HepG2 (cell line): ENCODE measurements around the gene CLEC16A. TPM values are rescaled to one million over a fixed set of nuclear protein-coding genes. Genes with fewer than 3 reads are reported as not detected.

Experiments
- ATAC-seq: fragments of 200-7000 bp; cut with Tn5 transposase; 3 replicates; pipeline ENCODE4 v1.9.1; 2020; ENCODE audit warnings: mild to moderate bottlenecking, moderate library complexity
- BruUV-seq: library from RNA; stranded (reverse); fragments of 400-500 nt; replicated peaks from 2 replicates; lab custom pipeline; 2021; lab: Mats Ljungman, UMichigan
- CTCF ChIA-PET: fragments of 300-600 bp; formaldehyde crosslinking; extraction: SDS; loops from one replicate; lab custom pipeline; 2021; ENCODE audit warnings: low total read pairs, inconsistent platforms, low intra/inter-chr PET ratio; lab: Yijun Ruan, JAX
- POLR2A ChIA-PET: fragments of 350-600 bp; sonication (Branson Sonifier 250); formaldehyde crosslinking; loops from one replicate; lab custom pipeline; 2020; ENCODE audit warnings: antibody characterized with exemption, inconsistent platforms; lab: Yijun Ruan, JAX
- DNase-seq: peaks from one replicate; pipeline ENCODE4 v3.0.0-alpha.2; 2015; ENCODE audit warnings: low spot score
- FAIRE-seq: peaks from 3 replicates; lab custom pipeline; 2011; peaks lifted over from hg19 to GRCh38; lab: Jason Lieb, UNC
- H2AFZ ChIP-seq: one replicate; pipeline ENCODE4 v1.6.1; 2011; ENCODE audit warnings: low read length, inconsistent platforms
- H3K27ac ChIP-seq: fragments of 300-600 bp; 3 replicates; pipeline ENCODE4 v1.8.0; 2011; ENCODE audit warnings: mixed run types, mild to moderate bottlenecking, mixed read lengths, low read length, inconsistent platforms; ENCODE audit not compliant: insufficient read depth; ENCODE audit errors: extremely low read length
- H3K27me3 ChIP-seq, 2 experiments: fragments of 200-600 bp in 1 of 2; 2 replicates in 1 of 2; 3 replicates in 1 of 2; pipeline versions ENCODE4 v1.6.0 to v1.8.0; 2011; ENCODE audit warnings: low read length in 2 of 2, mild to moderate bottlenecking in 2 of 2, moderate library complexity in 2 of 2, inconsistent platforms in 1 of 2; ENCODE audit not compliant: insufficient read depth in 2 of 2, control insufficient read depth in 1 of 2
- H3K36me3 ChIP-seq, 2 experiments: fragments of 200-600 bp in 1 of 2; replicated peaks in 1 of 2; 2 replicates in 1 of 2; 3 replicates in 1 of 2; pipeline versions ENCODE4 v1.5.1 to v1.8.0; 2011; ENCODE audit warnings: low read length in 2 of 2, inconsistent platforms in 1 of 2; ENCODE audit not compliant: insufficient read depth in 2 of 2, control insufficient read depth in 1 of 2
- H3K4me1 ChIP-seq: 2 replicates; pipeline ENCODE4 v1.5.1; 2012; ENCODE audit warnings: low read length, inconsistent platforms; ENCODE audit not compliant: insufficient read depth
- H3K4me2 ChIP-seq: 2 replicates; pipeline ENCODE4 v1.6.0; 2011; ENCODE audit warnings: low read depth, low read length, inconsistent platforms
- H3K4me3 ChIP-seq, 3 experiments: fragments of 200-600 bp in 1 of 3; sonication (generic), shearing (Covaris generic) in 1 of 3; replicated peaks in 1 of 3; 2 replicates each; pipeline ENCODE4 v1.5.1; 2011 to 2016; ENCODE audit warnings: low read length in 3 of 3, inconsistent platforms in 2 of 3, low read depth in 2 of 3, mild to moderate bottlenecking in 2 of 3, control low read depth in 1 of 3, mixed read lengths in 1 of 3; ENCODE audit not compliant: insufficient read depth in 1 of 3
- H3K79me2 ChIP-seq: one replicate; pipeline ENCODE4 v1.6.1; 2011; ENCODE audit warnings: low read length, inconsistent platforms; ENCODE audit not compliant: insufficient read depth
- H3K9ac ChIP-seq: 2 replicates; pipeline ENCODE4 v1.6.0; 2011; ENCODE audit warnings: mild to moderate bottlenecking, low read depth, low read length, inconsistent platforms; ENCODE audit not compliant: insufficient read depth
- H3K9me3 ChIP-seq: 2 replicates; pipeline ENCODE4 v1.5.1; 2012; ENCODE audit warnings: mild to moderate bottlenecking, low read length
- H4K20me1 ChIP-seq: 2 replicates; pipeline ENCODE4 v1.6.0; 2011; ENCODE audit warnings: inconsistent platforms, mild to moderate bottlenecking, low read length, moderate library complexity; ENCODE audit not compliant: insufficient read depth
- FOXK2 ChIP-seq: fragments of 450-650 bp; IDR thresholded peaks from 2 replicates; pipeline ENCODE4 v1.6.1; 2016
- GFI1 ChIP-seq: sonication (generic); formaldehyde crosslinking; IDR thresholded peaks from 2 replicates; pipeline ENCODE4 v1.5.0; 2020; ENCODE audit warnings: missing genetic modification reagents, mild to moderate bottlenecking, borderline replicate concordance
- HNRNPUL1 ChIP-seq: fragments of 200-400 bp; formaldehyde crosslinking; IDR thresholded peaks from 2 replicates; pipeline ENCODE4 v1.6.1; 2017; ENCODE audit warnings: low read depth, mild to moderate bottlenecking, low read length, moderate library complexity
- LCORL ChIP-seq, 2 experiments: fragments of 450-650 bp in 1 of 2; sonication (generic) in 1 of 2; formaldehyde crosslinking in 1 of 2; IDR thresholded peaks; 2 replicates each; pipeline versions ENCODE4 v1.5.0 to v1.6.1; 2017 to 2020; ENCODE audit warnings: antibody characterized with exemption in 1 of 2, missing genetic modification reagents in 1 of 2
- MEIS1 ChIP-seq: sonication (generic); formaldehyde crosslinking; IDR thresholded peaks from 2 replicates; pipeline ENCODE4 v1.9.0; 2021; ENCODE audit warnings: mild to moderate bottlenecking, missing genetic modification reagents, moderate library complexity, borderline replicate concordance
- NR2F6 ChIP-seq, 2 experiments: IDR thresholded peaks; 2 replicates each; pipeline ENCODE4 v1.6.1; 2016; ENCODE audit warnings: antibody characterized with exemption in 1 of 2, mild to moderate bottlenecking in 1 of 2
- PAWR ChIP-seq: sonication (generic); formaldehyde crosslinking; IDR thresholded peaks from 2 replicates; pipeline ENCODE4 v1.4.0; 2020; ENCODE audit warnings: missing genetic modification reagents, mild to moderate bottlenecking, borderline replicate concordance
- PLSCR1 ChIP-seq: sonication (generic); formaldehyde crosslinking; IDR thresholded peaks from 2 replicates; pipeline ENCODE4 v1.5.0; 2020; ENCODE audit warnings: missing genetic modification reagents, mild to moderate bottlenecking, borderline replicate concordance
- ZNF12 ChIP-seq: sonication (generic); formaldehyde crosslinking; IDR thresholded peaks from 2 replicates; pipeline ENCODE4 v1.5.0; 2020; ENCODE audit warnings: missing genetic modification reagents
- ZNF33A ChIP-seq: sonication (generic); formaldehyde crosslinking; IDR thresholded peaks from 2 replicates; pipeline ENCODE4 v1.5.1; 2020; ENCODE audit warnings: missing genetic modification reagents, mild to moderate bottlenecking, moderate library complexity, borderline replicate concordance
- WGBS: methylation state at CpG from one replicate; pipeline ENCODE4 v1.1.6; 2017; ENCODE audit warnings: low lambda C conversion rate; 5-methylcytosine and 5-hydroxymethylcytosine counted together
- in situ Hi-C: cut with HindIII; loops from 2 replicates; pipeline ENCODE4 v1.10.0; 2017; ENCODE audit warnings: low pct_unique_long_range_greater_than_20kb; ENCODE audit not compliant: extremely low pct_ligation_motif_present
- intact Hi-C: fragments of 100-400 bp; cut with micrococcal nuclease; formaldehyde crosslinking; loops from one replicate; pipeline ENCODE4 v1.10.0; 2022; ENCODE audit not compliant: unreplicated experiment
- polyA plus RNA-seq, 8 experiments: library from polyadenylated mRNA; depleted of rRNA in 3 of 8; stranded (reverse) in 7 of 8; unstranded in 1 of 8; fragments of >200 nt; fragmentation: Illumina TruSeq in 4 of 8; extraction: Trizol in 4 of 8; gene quantifications; 2 replicates each; pipeline versions ENCODE4 v1.2.1 to v1.2.3, GENCODE V29; 2011 to 2016; ENCODE audit warnings: low read depth in 4 of 8, missing spikeins in 1 of 8, mixed read lengths in 1 of 8; ENCODE audit not compliant: insufficient read depth in 1 of 8
- total RNA-seq, 5 experiments: library from RNA; depleted of rRNA; stranded (reverse); fragments of >200 nt; fragmentation: Illumina TruSeq; extraction: Trizol; gene quantifications; 2 replicates each; pipeline ENCODE4 v1.2.3, GENCODE V29; 2016; ENCODE audit warnings: low read depth in 1 of 5

CLEC16A gene
- total and polyA plus RNA-seq, 2 of the 13 experiments (the other 11 are each of a cell fraction or from before 2014, with no cell fraction given): 8.5 to 10.3 TPM

DNA sequence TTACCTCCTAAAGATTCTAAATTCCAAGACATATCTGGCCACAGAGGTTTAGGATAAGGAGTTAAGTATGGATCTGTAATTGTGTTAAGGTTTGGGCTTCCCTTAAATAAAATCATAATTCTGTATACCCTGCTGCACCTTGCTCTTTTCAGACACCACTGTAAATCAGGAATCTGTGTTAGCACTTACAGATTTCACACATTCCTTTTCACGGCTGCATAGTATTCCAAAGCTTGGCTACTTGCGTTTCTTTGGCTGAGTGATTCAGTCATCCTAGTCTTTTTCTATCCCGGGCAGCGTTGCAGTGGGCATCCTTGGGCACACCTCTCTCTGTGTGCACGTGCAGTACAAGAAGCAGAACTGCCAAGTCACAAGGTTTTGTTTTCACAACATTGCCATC lies 205.8 kb downstream of the CLEC16A start:
- no peak for ATAC-seq
- Histone ChIP-seq H3K27me3 (no peaks in the 10 kb centered on the region), H4K20me1 (no peaks in the 10 kb centered on the region), H3K27ac (no peak overlapping the region), H2AFZ (no peak overlapping the region), H3K4me3 (no peak overlapping the region), H3K79me2 (no peaks in the 10 kb centered on the region), H3K4me1 (peaks cover 44% of the 10 kb centered on the region), H3K9ac (no peak overlapping the region), H3K4me2 (no peak overlapping the region), H3K36me3 (no peaks in the 10 kb centered on the region), H3K9me3 (no peaks in the 10 kb centered on the region)
- intact Hi-C loops: no loop called here
- 94% methylated on average over 5 of the region's 5 CpGs for WGBS
- BruUV-seq: no TSS peak
- no peak for DNase-seq
- in situ Hi-C loops: no loop called here
- FAIRE-seq: no peak
- ChIA-PET POLR2A (no interaction called here), CTCF (no interaction called here)
- TF ChIP-seq ZNF33A (CRISPR knock-in tag): 0 out of 2 replicates have a peak, but pooled peaks have one; percentile 62
- TF ChIP-seq MEIS1 (CRISPR knock-in tag): no peak

DNA sequence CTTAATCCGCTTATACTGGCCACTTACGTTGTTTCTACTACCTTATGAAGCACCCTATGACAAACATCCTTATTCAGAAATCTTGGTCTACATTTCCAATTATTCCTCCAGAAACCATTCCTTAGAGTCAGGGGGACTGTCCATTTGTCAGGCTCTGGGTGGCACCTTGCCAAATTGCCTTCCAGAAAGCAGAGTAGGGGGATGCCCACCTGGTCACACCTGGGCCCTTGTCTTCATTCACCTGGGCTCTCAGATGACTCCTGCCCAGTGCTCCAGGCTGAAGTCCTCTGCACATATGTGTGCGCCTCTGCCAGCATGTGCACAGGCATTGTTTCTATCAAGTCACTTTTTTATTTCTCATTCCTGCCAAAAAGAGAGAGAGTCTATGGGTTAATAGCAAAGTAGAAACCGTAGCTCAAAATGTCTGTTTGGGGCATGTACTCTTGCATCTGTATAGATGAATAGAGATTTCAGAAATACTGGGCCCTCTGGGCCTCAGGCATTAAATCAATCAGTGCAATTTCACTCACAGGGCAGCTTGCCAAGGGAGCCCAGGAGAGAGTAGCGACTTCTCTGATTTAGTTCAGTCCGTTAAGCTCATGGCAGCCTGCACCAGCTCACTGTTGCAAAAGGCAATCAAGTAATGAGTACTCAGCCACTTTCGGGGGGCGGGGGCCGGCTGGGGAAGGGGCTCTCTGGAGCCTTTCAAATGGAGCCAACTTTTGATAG lies 207.0 kb downstream of the CLEC16A start:
- BruUV-seq: no TSS peak
- 88% methylated on average over 9 of the region's 9 CpGs for WGBS
- FAIRE-seq (no peak), ATAC-seq (no peak), DNase-seq (no peak)
- H3K4me2 ChIP-seq: no peak overlapping the region
- in situ Hi-C loops (no loop called here), intact Hi-C loops (no loop called here)
- H3K4me3 ChIP-seq: no peak overlapping the region
- TF ChIP-seq ZNF12 (CRISPR knock-in tag) (no peak), FOXK2 (no peak), LCORL (IDR thresholded peaks at IDR 0.05) (no peak), LCORL (CRISPR knock-in tag; IDR thresholded peaks at IDR 0.05) (no peak), GFI1 (CRISPR knock-in tag) (0 out of 2 replicates have a peak, but pooled peaks have one; percentile 26), HNRNPUL1 (no peak), PAWR (CRISPR knock-in tag) (no peak), PLSCR1 (no peak), NR2F6 (IDR thresholded peaks at IDR 0.05) (no peak), NR2F6 (CRISPR knock-in tag; IDR thresholded peaks at IDR 0.05) (no peak)
- no peaks in the 10 kb centered on the region for H4K20me1 ChIP-seq
- no peak overlapping the region for H2AFZ ChIP-seq
- ChIA-PET POLR2A (interaction anchor here (1.3 kb wide), 1 partner anchor 12 kb away, joined by 5 read pairs; no protein-coding TSS in a partner anchor), CTCF (no interaction called here)
- H3K79me2 ChIP-seq: no peaks in the 10 kb centered on the region
- H3K27ac ChIP-seq: no peak overlapping the region
- H3K4me1 ChIP-seq: peaks cover 44% of the 10 kb centered on the region
- no peak overlapping the region for H3K9ac ChIP-seq
- no peaks in the 10 kb centered on the region for H3K36me3 ChIP-seq
- H3K27me3 ChIP-seq: no peaks in the 10 kb centered on the region
- no peaks in the 10 kb centered on the region for H3K9me3 ChIP-seq
